Body of pancreas (tissue), 4 donors: ENCODE data around the gene EPHA10. TPM values are rescaled to one million over a fixed set of nuclear protein-coding genes. Genes with fewer than 3 reads are reported as not detected.

ENCODE experiments used
- ATAC-seq: fragments of 150-250 bp; one replicate; pipeline ENCODE4 v1.9.1; 2016
- DNase-seq, 4 donors: peaks; one replicate each; pipeline ENCODE4 v3.0.0-alpha.2; 2019
- H3K27ac ChIP-seq, 4 donors: fragments of 200-600 bp; sonication (generic); 1 replicate in 3 of 4; 2 replicates in 1 of 4; pipeline versions ENCODE4 v1.5.1 to v1.6.1; 2016 to 2019; ENCODE audit warnings: mild to moderate bottlenecking in 1 of 4, mixed read lengths in 1 of 4, moderate library complexity in 1 of 4
- H3K27me3 ChIP-seq, 2 donors: fragments of 200-600 bp; sonication (generic); one replicate each; pipeline ENCODE4 v1.6.0; 2016; ENCODE audit warnings: mild to moderate bottlenecking in 1 of 2
- H3K36me3 ChIP-seq, 2 donors: fragments of 200-600 bp; sonication (generic); replicated peaks in 1 of 2; 2 replicates each; pipeline ENCODE4 v1.5.1; 2016; ENCODE audit warnings: low read depth in 2 of 2; ENCODE audit not compliant: insufficient read depth in 1 of 2
- H3K4me1 ChIP-seq: fragments of 200-600 bp; sonication (generic); one replicate; pipeline ENCODE4 v1.6.0; 2016
- H3K4me3 ChIP-seq, 2 donors: fragments of 200-600 bp; sonication (generic); 1 replicate in 1 of 2; 2 replicates in 1 of 2; pipeline ENCODE4 v1.5.1; 2016 to 2019
- H3K9me3 ChIP-seq, 3 donors: fragments of 200-600 bp; sonication (generic); 1 replicate in 2 of 3; 2 replicates in 1 of 3; pipeline ENCODE4 v1.5.1; 2016
- POLR2A ChIP-seq, 3 donors: fragments of 450-650 bp; IDR thresholded peaks; one replicate each; pipeline ENCODE4 v1.6.1; 2016; ENCODE audit warnings: antibody characterized with exemption in 3 of 3, mild to moderate bottlenecking in 2 of 3
- WGBS, 2 donors: methylation state at CpG; one replicate each; pipeline ENCODE4 v1.1.5; 2017; 5-methylcytosine and 5-hydroxymethylcytosine counted together
- intact Hi-C: fragments of 100-400 bp; cut with DNase I; formaldehyde crosslinking; loops from one replicate; pipeline ENCODE4 v1.15.1; 2023
- total RNA-seq, 2 donors: library from RNA; depleted of rRNA; stranded (reverse); fragments of >200 nt; gene quantifications; one replicate each; pipeline ENCODE4 v1.1.0, GENCODE V29; 2016
- TF ChIP-seq, protein P1 (sequence below), 7 experiments: fragments of 450-650 bp in 4 of 7; fragments of 200-600 bp in 3 of 7; sonication (generic) in 3 of 7; IDR thresholded peaks; one replicate each; pipeline ENCODE4 v1.5.1; 2016 to 2019; ENCODE audit warnings: antibody characterized with exemption in 7 of 7

EPHA10 gene
- total RNA-seq, 2 donors from 2014 or later, result 1.6 to 2.0 TPM

DNA sequence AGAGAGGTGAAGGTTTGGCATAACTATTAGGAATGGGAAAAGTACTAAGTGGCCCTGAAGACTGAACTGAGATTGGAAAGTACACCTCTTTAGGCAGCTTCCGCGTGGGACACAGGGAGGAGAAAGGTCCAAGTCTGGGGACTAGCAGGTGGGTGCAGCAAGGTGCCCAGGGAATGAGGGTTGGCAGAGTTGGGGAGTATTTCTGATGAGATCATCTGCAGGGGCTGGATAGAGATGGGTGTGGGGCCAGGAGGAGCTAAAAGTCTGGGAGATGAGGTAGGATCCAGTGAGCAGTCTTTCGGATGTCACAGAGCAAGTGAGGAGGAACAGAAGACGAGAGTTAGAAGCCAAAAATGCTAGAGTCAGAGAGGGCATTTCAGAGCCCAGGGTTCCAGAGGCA lies 36.5 kb downstream of the EPHA10 start:
- no peak for ATAC-seq
- WGBS, 2 donors, result 71 to 81% methylated on average over 4 of the region's 4 CpGs
- no peaks in the 10 kb centered on the region for H3K27me3 ChIP-seq

DNA sequence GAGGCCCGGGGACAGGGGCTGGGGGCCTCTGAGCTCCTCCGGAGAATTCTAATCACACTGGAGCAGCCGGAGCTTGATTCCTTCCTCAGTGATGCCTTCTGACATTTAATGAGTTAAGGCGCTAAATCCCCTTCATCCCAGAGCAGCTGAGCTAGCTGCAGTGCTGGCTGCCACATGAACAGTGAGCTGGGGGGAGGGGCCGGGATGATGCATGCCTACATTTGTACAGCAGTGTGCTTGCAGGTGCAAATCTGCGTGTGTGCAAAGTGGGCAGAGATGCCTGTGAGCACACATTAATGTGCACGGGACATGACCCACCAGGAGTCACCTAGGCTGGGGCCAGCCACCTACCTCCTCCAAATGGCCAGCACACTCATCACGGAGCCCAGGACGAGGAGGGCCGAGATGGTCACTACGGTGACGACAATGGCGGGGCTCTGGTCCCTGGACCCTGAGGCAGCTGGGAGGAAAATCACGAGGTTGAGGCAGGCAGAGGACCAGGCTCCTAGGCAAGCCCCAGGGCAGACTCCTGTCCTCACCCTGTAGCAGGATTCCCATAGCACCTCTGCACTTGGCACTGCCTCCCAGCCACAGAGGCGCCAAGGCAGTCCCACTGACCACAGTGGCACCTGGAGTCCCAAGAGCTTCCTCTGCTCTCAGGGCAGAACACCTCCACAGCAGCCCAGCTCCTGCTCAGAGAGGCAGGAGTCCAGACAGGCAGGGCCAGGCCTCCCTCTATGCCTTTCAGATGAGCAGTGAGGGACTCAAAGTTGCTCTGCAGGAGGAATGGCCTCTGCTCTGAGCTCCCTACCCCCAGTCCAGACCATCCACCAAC lies 38.0 kb downstream of the EPHA10 start:
- H3K9me3 ChIP-seq, result no peaks in the 10 kb centered on the region
- intact Hi-C loops, result no loop called here
- no peaks in the 10 kb centered on the region for H3K36me3 ChIP-seq
- ATAC-seq (no peak), DNase-seq (no peak)
- WGBS, 2 donors, result 75 to 78% methylated on average over 10 to 13 of the region's 15 CpGs
- TF ChIP-seq, protein P1, sequence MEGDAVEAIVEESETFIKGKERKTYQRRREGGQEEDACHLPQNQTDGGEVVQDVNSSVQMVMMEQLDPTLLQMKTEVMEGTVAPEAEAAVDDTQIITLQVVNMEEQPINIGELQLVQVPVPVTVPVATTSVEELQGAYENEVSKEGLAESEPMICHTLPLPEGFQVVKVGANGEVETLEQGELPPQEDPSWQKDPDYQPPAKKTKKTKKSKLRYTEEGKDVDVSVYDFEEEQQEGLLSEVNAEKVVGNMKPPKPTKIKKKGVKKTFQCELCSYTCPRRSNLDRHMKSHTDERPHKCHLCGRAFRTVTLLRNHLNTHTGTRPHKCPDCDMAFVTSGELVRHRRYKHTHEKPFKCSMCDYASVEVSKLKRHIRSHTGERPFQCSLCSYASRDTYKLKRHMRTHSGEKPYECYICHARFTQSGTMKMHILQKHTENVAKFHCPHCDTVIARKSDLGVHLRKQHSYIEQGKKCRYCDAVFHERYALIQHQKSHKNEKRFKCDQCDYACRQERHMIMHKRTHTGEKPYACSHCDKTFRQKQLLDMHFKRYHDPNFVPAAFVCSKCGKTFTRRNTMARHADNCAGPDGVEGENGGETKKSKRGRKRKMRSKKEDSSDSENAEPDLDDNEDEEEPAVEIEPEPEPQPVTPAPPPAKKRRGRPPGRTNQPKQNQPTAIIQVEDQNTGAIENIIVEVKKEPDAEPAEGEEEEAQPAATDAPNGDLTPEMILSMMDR (IDR thresholded peaks at IDR 0.05), result no peak
- TF ChIP-seq POLR2A (IDR thresholded peaks at IDR 0.05), result no peak
- no peaks in the 10 kb centered on the region for H3K4me1 ChIP-seq
- H3K27ac ChIP-seq, result no peak overlapping the region
- H3K27me3 ChIP-seq, result no peaks in the 10 kb centered on the region
- no peak overlapping the region for H3K4me3 ChIP-seq

More for the DNA sequence above, 36.5 kb downstream of the EPHA10 start:
- Histone ChIP-seq H3K36me3 (no peaks in the 10 kb centered on the region), H3K27ac (no peak overlapping the region), H3K4me1 (no peaks in the 10 kb centered on the region), H3K9me3 (no peaks in the 10 kb centered on the region), H3K4me3 (no peak overlapping the region)
- intact Hi-C loops, result no loop called here
- DNase-seq, result no peak
- no peak for TF ChIP-seq POLR2A (IDR thresholded peaks at IDR 0.05)
- TF ChIP-seq, protein P1 (IDR thresholded peaks at IDR 0.05), result no peak

DNA sequence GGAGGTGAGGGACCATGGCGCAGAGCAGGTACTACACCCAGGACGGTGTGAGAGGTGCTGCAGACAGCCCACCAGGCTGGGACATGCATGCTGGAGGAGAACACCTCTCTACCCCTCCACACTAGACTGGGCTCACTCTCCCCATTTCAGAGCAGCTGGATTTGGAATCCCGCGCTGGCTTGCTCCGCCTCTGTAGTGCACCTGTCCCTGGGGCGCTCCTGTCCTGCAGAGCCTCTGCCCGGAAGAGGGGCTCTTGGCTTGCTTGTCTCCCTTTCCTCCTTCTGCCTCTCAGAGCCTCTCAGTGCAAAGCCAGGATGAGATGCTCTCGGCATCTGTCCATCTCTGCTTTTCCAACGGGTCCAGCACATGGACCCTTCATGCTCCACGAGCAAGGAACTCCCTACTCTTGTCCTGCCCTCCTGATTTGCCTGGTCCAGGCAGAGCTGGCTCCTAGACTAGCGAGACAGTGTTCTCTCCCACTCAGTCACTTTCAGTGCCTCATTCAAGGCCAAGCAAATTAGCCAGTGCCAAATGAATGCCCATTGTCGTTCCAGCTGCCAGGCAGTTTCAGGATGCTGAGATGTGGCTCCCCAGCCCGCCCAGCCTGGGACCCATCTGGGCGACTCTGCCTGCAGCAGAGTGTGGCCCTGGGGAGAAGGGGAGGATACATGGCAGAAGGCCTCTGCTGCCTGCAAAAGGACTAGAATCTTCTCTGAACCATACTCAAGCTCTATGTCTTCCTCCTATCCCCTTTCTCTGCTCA lies 38.9 kb downstream of the EPHA10 start:
- Histone ChIP-seq H3K4me1 (no peaks in the 10 kb centered on the region), H3K9me3 (no peaks in the 10 kb centered on the region), H3K36me3 (no peaks in the 10 kb centered on the region), H3K27me3 (no peaks in the 10 kb centered on the region), H3K27ac (no peak overlapping the region), H3K4me3 (no peak overlapping the region)
- no peak for TF ChIP-seq POLR2A (IDR thresholded peaks at IDR 0.05)
- TF ChIP-seq, protein P1 (IDR thresholded peaks at IDR 0.05), result no peak
- 64 to 73% methylated on average over 9 to 14 of the region's 14 CpGs for WGBS, 2 donors
- no peak for DNase-seq
- intact Hi-C loops, result no loop called here
- ATAC-seq, result no peak

DNA sequence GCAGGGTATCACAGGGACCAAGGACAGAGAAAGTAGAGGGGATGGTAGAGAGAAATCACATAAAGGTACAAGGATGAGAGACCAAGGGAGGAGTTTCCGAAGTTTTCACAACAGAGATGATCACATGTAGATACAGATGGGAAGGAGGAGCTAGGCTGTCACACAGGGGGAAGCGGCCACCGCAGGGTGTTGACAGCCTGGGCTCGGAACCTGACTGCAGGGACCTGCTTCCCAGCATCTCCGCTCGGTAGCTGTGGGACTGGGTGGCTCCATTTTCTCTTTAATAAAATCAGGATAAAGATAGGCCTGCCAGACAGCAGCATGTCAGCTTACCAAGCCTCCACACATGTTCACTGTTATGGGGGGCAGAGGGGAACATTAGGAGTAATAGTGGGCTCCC lies 40.3 kb downstream of the EPHA10 start:
- Histone ChIP-seq H3K27ac (no peak overlapping the region), H3K4me3 (no peak overlapping the region)
- 84 to 85% methylated on average over 6 of the region's 6 CpGs for WGBS, 2 donors

More for the DNA sequence above, 40.3 kb downstream of the EPHA10 start:
- H3K27me3 ChIP-seq, result no peaks in the 10 kb centered on the region
- no peaks in the 10 kb centered on the region for H3K36me3 ChIP-seq
- intact Hi-C loops, result no loop called here
- no peak for TF ChIP-seq POLR2A (IDR thresholded peaks at IDR 0.05)
- TF ChIP-seq, protein P1 (IDR thresholded peaks at IDR 0.05), result no peak
- ATAC-seq (no peak), DNase-seq (no peak)
- H3K4me1 ChIP-seq, result no peaks in the 10 kb centered on the region
- H3K9me3 ChIP-seq, result no peaks in the 10 kb centered on the region
